Esophagus muscularis mucosa (tissue), 4 donors: ENCODE measurements around the gene CEP41.

Experiments
- EP300 ChIP-seq: sonication (generic); formaldehyde crosslinking; IDR thresholded peaks from one replicate; pipeline ENCODE4 v1.6.1; 2017; ENCODE audit warnings: antibody characterized with exemption
- POLR2AphosphoS5 ChIP-seq, 2 donors: sonication (generic); formaldehyde crosslinking; IDR thresholded peaks; one replicate each; pipeline ENCODE4 v1.6.1; 2017; ENCODE audit warnings: antibody characterized with exemption in 2 of 2
- TF ChIP-seq, protein P1 (sequence below), 3 experiments: fragments of 200-600 bp in 2 of 3; fragments of 450-650 bp in 1 of 3; sonication (generic) in 2 of 3; IDR thresholded peaks; one replicate each; pipeline ENCODE4 v1.5.1; 2017 to 2019; ENCODE audit warnings: antibody characterized with exemption in 3 of 3, mild to moderate bottlenecking in 2 of 3, moderate library complexity in 1 of 3

DNA sequence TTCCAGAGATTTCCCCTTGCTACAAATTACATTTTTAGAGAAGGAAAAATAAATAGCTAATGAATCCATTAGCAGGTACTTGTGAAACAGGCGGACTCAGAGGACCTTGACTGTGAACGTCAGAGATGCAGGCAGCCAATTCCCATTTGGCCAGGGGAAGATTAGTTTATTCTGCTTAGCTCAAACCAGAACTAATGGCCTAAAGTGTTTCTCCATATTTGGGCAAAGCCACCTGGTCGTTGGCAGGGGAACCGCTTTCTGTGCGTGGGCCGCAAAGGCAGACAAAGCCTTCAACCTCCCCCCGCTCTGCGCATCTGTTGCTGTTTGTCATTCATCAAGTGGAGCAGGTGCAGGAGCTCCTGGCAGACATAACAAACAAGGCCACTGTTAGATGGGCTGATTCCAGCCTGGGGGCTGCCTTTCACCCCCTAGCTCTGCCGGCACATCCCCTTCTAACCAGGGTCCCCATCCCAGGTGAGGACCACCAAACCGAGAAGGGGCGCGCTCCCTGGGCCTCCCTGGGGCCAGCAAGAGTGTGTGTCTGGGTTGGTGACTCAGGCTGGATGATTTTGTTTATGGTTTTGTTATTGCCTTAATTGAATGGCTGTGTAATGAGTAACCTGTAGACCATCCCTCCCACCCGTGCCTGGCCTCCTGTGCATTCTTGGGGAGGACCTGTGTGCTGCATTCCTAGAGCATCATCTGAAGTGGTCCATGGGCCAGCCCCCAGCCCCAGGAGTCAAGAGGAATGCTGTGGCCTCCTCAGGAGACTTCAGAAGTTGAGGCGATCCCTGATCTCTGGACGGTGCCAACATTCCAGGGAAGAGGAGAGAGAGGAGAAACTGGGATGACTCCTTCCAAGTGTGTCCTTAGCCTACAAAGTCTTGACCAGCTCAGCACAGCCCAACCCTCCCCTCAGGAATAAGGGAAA lies 75.0 kb downstream of the CEP41 start:
- TF ChIP-seq, protein P1, sequence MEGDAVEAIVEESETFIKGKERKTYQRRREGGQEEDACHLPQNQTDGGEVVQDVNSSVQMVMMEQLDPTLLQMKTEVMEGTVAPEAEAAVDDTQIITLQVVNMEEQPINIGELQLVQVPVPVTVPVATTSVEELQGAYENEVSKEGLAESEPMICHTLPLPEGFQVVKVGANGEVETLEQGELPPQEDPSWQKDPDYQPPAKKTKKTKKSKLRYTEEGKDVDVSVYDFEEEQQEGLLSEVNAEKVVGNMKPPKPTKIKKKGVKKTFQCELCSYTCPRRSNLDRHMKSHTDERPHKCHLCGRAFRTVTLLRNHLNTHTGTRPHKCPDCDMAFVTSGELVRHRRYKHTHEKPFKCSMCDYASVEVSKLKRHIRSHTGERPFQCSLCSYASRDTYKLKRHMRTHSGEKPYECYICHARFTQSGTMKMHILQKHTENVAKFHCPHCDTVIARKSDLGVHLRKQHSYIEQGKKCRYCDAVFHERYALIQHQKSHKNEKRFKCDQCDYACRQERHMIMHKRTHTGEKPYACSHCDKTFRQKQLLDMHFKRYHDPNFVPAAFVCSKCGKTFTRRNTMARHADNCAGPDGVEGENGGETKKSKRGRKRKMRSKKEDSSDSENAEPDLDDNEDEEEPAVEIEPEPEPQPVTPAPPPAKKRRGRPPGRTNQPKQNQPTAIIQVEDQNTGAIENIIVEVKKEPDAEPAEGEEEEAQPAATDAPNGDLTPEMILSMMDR (IDR thresholded peaks at IDR 0.05), result no peak
- no peak for TF ChIP-seq POLR2AphosphoS5 (IDR thresholded peaks at IDR 0.05)
- TF ChIP-seq EP300, result no peak
